ENCODE results near the gene CISD1.

DNA sequence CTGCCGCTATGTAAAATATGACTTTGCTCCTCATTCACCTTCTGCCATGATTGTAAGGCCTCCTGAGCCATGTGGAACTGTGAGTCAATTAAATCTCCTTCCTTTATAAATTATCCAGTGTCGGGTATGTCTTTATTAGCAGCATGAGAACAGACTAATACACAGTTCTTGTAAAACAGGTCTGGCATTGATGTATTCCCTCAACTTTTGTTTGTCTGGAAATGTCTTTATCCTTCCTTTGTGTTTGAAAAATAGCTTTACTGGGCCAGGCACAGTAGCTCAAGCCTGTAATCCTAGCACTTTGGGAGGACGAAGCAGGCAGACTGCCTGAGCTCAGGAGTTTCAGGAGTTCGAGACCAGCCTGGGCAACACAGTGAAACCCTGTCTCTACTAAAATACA is 15.8 kb upstream of the CISD1 start:
- TF ChIP-seq GATA2 (IDR thresholded peaks at IDR 0.05; ENCODE audit: low read depth, low read length) (no peak), GATA3 (IDR thresholded peaks at IDR 0.05; ENCODE audit: low read depth, low read length) (no peak)

Measured in SH-SY5Y (cell line).